K562 (cell line): ENCODE data around the gene ZNF155. TPM values are rescaled to one million over a fixed set of nuclear protein-coding genes. Genes with fewer than 3 reads are reported as not detected.
A peak's percentile ranks its signal among the peaks of the same experiment; 100 is the strongest.

Experiments used
- ATF1 ChIP-seq, 2 experiments: fragments of 450-650 bp in 1 of 2; IDR thresholded peaks; 2 replicates each; pipeline ENCODE4 v1.6.1; 2016; ENCODE audit warnings: missing compliant biosample characterization in 1 of 2, missing genetic modification characterization in 1 of 2
- EWSR1 ChIP-seq: fragments of 450-650 bp; IDR thresholded peaks from 2 replicates; pipeline ENCODE4 v1.6.1; 2018; ENCODE audit warnings: borderline replicate concordance, mild to moderate bottlenecking, low read depth, moderate library complexity; ENCODE audit not compliant: partially characterized antibody
- NR2C2 ChIP-seq, 2 experiments: fragments of 200-800 bp in 1 of 2; sonication (Bioruptor generic) in 1 of 2; sonication (generic) in 1 of 2; formaldehyde crosslinking in 1 of 2; IDR thresholded peaks; 2 replicates each; pipeline versions ENCODE4 v1.6.1 to v1.8.0; 2016 to 2022; ENCODE audit warnings: mild to moderate bottlenecking in 1 of 2, missing compliant biosample characterization in 1 of 2, missing genetic modification characterization in 1 of 2, missing genetic modification reagents in 1 of 2
- NR2F6 ChIP-seq: fragments of 450-650 bp; formaldehyde crosslinking; IDR thresholded peaks from 2 replicates; pipeline ENCODE4 v1.4.0; 2020; ENCODE audit warnings: mild to moderate bottlenecking
- POLR2A ChIP-seq: fragments of 450-650 bp; conservative IDR thresholded peaks from 2 replicates; pipeline ENCODE4 v1.6.1; 2016
- RBFOX2 ChIP-seq: fragments of 200-400 bp; formaldehyde crosslinking; IDR thresholded peaks from 2 replicates; pipeline ENCODE4 v1.6.1; 2017; ENCODE audit warnings: low read depth, mild to moderate bottlenecking, low read length, moderate library complexity
- RNF2 ChIP-seq: sonication (generic); IDR thresholded peaks from 2 replicates; pipeline ENCODE4 v1.6.1; 2016
- THRAP3 ChIP-seq: fragments of 450-650 bp; IDR thresholded peaks from 2 replicates; pipeline ENCODE4 v1.6.1; 2016; ENCODE audit warnings: mild to moderate bottlenecking, inconsistent platforms, borderline replicate concordance
- ZNF507 ChIP-seq: conservative IDR thresholded peaks from 2 replicates; pipeline ENCODE4 v1.6.1; 2017; ENCODE audit warnings: missing genetic modification characterization, missing compliant biosample characterization
- ZNF57 ChIP-seq: fragments of 450-650 bp; formaldehyde crosslinking; IDR thresholded peaks from 2 replicates; pipeline ENCODE4 v1.4.0; 2020; ENCODE audit warnings: mild to moderate bottlenecking, moderate library complexity
- polyA plus RNA-seq, 8 experiments: library from polyadenylated mRNA; depleted of rRNA in 4 of 8; stranded (reverse) in 5 of 8; unstranded in 3 of 8; fragments of >200 nt; fragmentation: Nextera tagmentation in 2 of 8; fragmentation: Illumina TruSeq in 1 of 8; extraction: Ambion mirVana in 2 of 8; extraction: Trizol in 1 of 8; gene quantifications; 2 replicates each; pipeline versions ENCODE4 v1.2.1 to v1.2.3, GENCODE V29; 2011 to 2014; ENCODE audit warnings: inconsistent platforms in 1 of 8, missing spikeins in 1 of 8
- total RNA-seq, 7 experiments: library from RNA; depleted of rRNA in 6 of 7; stranded (reverse); fragments of >200 nt in 6 of 7; fragmentation: Illumina TruSeq in 2 of 7; extraction: Trizol in 2 of 7; gene quantifications; 2 replicates each; pipeline versions ENCODE4 v1.2.1 to v1.2.3, GENCODE V29; 2011 to 2021; ENCODE audit warnings: low replicate concordance in 1 of 7
- TF ChIP-seq, protein P1 (sequence below): sonication (generic); formaldehyde crosslinking; IDR thresholded peaks from 2 replicates; pipeline ENCODE4 v1.8.0; 2022; ENCODE audit warnings: mild to moderate bottlenecking, missing genetic modification reagents
- TF ChIP-seq, protein P2 (sequence below): sonication (generic); formaldehyde crosslinking; IDR thresholded peaks from 2 replicates; pipeline ENCODE4 v1.8.1; 2023; ENCODE audit warnings: missing genetic modification reagents, mild to moderate bottlenecking, borderline replicate concordance
- TF ChIP-seq, protein P3 (sequence below): sonication (generic); formaldehyde crosslinking; IDR thresholded peaks from 2 replicates; pipeline ENCODE4 v1.9.0; 2022; ENCODE audit warnings: mild to moderate bottlenecking, missing genetic modification reagents
- TF ChIP-seq, protein P4 (sequence below), 3 experiments: fragments of 200-800 bp in 1 of 3; fragments of 250-450 bp in 1 of 3; fragments of 450-650 bp in 1 of 3; sonication (Bioruptor Pico) in 1 of 3; sonication (Bioruptor generic) in 1 of 3; formaldehyde crosslinking in 1 of 3; IDR thresholded peaks; 2 replicates each; pipeline versions ENCODE4 v1.6.1 to v1.8.0; 2016 to 2022; ENCODE audit warnings: mild to moderate bottlenecking in 2 of 3, missing genetic modification characterization in 2 of 3, missing compliant biosample characterization in 1 of 3, moderate library complexity in 1 of 3

ZNF155 gene
- total and polyA plus RNA-seq, 9 of the 15 experiments (the other 6 are each of a cell fraction or from before 2014, with no cell fraction given), result 0.09 to 0.76 (median 0.37) TPM

DNA sequence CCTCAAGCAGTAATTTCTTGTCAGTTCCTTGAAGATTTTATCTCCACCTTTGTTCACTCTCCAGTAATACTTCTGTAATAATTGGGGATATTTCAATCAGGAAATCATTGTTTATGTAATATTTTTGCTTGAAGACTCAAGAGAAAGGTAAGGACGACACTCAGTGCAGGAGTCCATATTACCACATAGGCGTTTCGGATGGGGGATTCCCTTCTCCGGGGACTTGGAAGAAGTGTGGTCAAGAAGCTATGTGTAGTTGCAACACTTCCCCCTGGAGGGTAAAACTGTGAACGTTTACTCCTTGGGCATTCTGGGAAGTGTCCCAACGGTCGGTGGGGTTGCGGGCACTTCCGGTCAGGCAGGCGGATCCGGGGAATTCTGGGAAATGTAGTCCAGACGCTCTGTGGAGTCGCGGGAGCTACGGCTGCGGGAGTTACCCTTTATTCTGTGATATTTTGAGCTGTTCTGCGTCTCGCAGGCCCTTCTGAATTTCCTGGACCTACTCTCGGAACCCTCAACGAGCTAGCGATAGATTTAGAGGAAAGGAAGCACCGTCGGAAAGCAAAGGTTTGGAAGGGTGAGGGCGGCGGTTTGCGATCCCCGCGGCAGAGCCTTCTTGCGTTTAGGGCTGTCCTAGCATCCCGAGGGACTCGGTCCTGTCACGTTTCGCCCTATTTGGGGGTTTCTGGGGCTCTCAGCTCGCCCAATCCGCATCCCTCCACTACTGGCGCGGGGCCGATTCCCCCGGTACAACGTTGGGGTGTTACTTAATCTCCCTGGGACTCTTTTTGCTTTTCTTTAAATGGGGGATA is 32.9 kb upstream of the ZNF155 start, which contains the start of gene ZNF221 (continued):
- TF ChIP-seq RNF2, result 0 out of 2 replicates have a peak, but pooled peaks have one; percentile 20
- TF ChIP-seq POLR2A, result peak; percentile 43; the same call in 1 of the 2 replicates
- no peak for TF ChIP-seq ATF1 (CRISPR knock-in tag; IDR thresholded peaks at IDR 0.05)
- peak; percentile 79 for TF ChIP-seq ATF1 (tag; IDR thresholded peaks at IDR 0.05)
- no peak for TF ChIP-seq THRAP3
- TF ChIP-seq, protein P1, sequence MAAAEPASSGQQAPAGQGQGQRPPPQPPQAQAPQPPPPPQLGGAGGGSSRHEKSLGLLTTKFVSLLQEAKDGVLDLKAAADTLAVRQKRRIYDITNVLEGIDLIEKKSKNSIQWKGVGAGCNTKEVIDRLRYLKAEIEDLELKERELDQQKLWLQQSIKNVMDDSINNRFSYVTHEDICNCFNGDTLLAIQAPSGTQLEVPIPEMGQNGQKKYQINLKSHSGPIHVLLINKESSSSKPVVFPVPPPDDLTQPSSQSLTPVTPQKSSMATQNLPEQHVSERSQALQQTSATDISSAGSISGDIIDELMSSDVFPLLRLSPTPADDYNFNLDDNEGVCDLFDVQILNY, result no peak
- TF ChIP-seq NR2F6 (CRISPR knock-in tag), result no peak
- TF ChIP-seq, protein P2, sequence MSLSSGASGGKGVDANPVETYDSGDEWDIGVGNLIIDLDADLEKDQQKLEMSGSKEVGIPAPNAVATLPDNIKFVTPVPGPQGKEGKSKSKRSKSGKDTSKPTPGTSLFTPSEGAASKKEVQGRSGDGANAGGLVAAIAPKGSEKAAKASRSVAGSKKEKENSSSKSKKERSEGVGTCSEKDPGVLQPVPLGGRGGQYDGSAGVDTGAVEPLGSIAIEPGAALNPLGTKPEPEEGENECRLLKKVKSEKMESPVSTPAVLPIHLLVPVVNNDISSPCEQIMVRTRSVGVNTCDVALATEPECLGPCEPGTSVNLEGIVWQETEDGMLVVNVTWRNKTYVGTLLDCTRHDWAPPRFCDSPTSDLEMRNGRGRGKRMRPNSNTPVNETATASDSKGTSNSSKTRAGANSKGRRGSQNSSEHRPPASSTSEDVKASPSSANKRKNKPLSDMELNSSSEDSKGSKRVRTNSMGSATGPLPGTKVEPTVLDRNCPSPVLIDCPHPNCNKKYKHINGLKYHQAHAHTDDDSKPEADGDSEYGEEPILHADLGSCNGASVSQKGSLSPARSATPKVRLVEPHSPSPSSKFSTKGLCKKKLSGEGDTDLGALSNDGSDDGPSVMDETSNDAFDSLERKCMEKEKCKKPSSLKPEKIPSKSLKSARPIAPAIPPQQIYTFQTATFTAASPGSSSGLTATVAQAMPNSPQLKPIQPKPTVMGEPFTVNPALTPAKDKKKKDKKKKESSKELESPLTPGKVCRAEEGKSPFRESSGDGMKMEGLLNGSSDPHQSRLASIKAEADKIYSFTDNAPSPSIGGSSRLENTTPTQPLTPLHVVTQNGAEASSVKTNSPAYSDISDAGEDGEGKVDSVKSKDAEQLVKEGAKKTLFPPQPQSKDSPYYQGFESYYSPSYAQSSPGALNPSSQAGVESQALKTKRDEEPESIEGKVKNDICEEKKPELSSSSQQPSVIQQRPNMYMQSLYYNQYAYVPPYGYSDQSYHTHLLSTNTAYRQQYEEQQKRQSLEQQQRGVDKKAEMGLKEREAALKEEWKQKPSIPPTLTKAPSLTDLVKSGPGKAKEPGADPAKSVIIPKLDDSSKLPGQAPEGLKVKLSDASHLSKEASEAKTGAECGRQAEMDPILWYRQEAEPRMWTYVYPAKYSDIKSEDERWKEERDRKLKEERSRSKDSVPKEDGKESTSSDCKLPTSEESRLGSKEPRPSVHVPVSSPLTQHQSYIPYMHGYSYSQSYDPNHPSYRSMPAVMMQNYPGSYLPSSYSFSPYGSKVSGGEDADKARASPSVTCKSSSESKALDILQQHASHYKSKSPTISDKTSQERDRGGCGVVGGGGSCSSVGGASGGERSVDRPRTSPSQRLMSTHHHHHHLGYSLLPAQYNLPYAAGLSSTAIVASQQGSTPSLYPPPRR (CRISPR knock-in tag), result no peak
- TF ChIP-seq EWSR1, result no peak
- TF ChIP-seq ZNF57 (CRISPR knock-in tag), result no peak
- TF ChIP-seq, protein P3, sequence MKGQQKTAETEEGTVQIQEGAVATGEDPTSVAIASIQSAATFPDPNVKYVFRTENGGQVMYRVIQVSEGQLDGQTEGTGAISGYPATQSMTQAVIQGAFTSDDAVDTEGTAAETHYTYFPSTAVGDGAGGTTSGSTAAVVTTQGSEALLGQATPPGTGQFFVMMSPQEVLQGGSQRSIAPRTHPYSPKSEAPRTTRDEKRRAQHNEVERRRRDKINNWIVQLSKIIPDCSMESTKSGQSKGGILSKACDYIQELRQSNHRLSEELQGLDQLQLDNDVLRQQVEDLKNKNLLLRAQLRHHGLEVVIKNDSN, result peak; percentile 30; the same call in 1 of the 2 replicates
- TF ChIP-seq, protein P4, sequence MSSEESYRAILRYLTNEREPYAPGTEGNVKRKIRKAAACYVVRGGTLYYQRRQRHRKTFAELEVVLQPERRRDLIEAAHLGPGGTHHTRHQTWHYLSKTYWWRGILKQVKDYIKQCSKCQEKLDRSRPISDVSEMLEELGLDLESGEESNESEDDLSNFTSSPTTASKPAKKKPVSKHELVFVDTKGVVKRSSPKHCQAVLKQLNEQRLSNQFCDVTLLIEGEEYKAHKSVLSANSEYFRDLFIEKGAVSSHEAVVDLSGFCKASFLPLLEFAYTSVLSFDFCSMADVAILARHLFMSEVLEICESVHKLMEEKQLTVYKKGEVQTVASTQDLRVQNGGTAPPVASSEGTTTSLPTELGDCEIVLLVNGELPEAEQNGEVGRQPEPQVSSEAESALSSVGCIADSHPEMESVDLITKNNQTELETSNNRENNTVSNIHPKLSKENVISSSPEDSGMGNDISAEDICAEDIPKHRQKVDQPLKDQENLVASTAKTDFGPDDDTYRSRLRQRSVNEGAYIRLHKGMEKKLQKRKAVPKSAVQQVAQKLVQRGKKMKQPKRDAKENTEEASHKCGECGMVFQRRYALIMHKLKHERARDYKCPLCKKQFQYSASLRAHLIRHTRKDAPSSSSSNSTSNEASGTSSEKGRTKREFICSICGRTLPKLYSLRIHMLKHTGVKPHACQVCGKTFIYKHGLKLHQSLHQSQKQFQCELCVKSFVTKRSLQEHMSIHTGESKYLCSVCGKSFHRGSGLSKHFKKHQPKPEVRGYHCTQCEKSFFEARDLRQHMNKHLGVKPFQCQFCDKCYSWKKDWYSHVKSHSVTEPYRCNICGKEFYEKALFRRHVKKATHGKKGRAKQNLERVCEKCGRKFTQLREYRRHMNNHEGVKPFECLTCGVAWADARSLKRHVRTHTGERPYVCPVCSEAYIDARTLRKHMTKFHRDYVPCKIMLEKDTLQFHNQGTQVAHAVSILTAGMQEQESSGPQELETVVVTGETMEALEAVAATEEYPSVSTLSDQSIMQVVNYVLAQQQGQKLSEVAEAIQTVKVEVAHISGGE (CRISPR knock-in tag; IDR thresholded peaks at IDR 0.05), result peak in 1 of 3 experiments; percentile 92; a peak in 2 of 6 replicates
- peak; percentile 40; the same call in 1 of the 2 replicates for TF ChIP-seq RBFOX2
- TF ChIP-seq NR2C2 (CRISPR knock-in tag; IDR thresholded peaks at IDR 0.05), result no peak
- peak; percentile 92 for TF ChIP-seq NR2C2 (tag; IDR thresholded peaks at IDR 0.05)
- TF ChIP-seq ZNF507 (tag), result no peak
